Osteoblast (primary cell): Measurements from ENCODE around the gene RIMKLB. TPM values are rescaled to one million over a fixed set of nuclear protein-coding genes. Genes with fewer than 3 reads are reported as not detected.

Experiments used
- DNase-seq: peaks from one replicate; pipeline ENCODE4 v3.0.0; 2011; ENCODE audit warnings: low spot score, mixed read lengths; ENCODE audit not compliant: insufficient read length; ENCODE audit errors: missing footprints
- H2AFZ ChIP-seq: 2 replicates; pipeline ENCODE4 v1.6.0; 2011; ENCODE audit warnings: mild to moderate bottlenecking, low read length
- H3K27ac ChIP-seq: 2 replicates; pipeline ENCODE4 v1.5.1; 2011; ENCODE audit warnings: mild to moderate bottlenecking, low read depth, low read length, moderate library complexity
- H3K27me3 ChIP-seq: 2 replicates; pipeline ENCODE4 v1.6.0; 2012; ENCODE audit warnings: mild to moderate bottlenecking, control low read depth, inconsistent platforms, low read length, moderate library complexity; ENCODE audit not compliant: insufficient read depth
- H3K36me3 ChIP-seq: 2 replicates; pipeline ENCODE4 v1.5.1; 2011; ENCODE audit warnings: mild to moderate bottlenecking, low read length, control low read depth, moderate library complexity; ENCODE audit not compliant: insufficient read depth
- H3K4me1 ChIP-seq: 2 replicates; pipeline ENCODE4 v1.5.1; 2011; ENCODE audit warnings: mild to moderate bottlenecking, low read length, control low read depth, moderate library complexity; ENCODE audit not compliant: insufficient read depth
- H3K4me2 ChIP-seq: 2 replicates; pipeline ENCODE4 v1.6.0; 2011; ENCODE audit warnings: mild to moderate bottlenecking, low read length; ENCODE audit not compliant: insufficient read depth
- H3K4me3 ChIP-seq: fragments of 200-600 bp; sonication (generic); 3 replicates; pipeline ENCODE4 v1.5.1; 2012; ENCODE audit warnings: mild to moderate bottlenecking, low read length, inconsistent platforms; ENCODE audit not compliant: insufficient read depth
- H3K79me2 ChIP-seq: 2 replicates; pipeline ENCODE4 v1.6.0; 2012; ENCODE audit warnings: mild to moderate bottlenecking, low read length, control low read depth, inconsistent platforms; ENCODE audit not compliant: insufficient read depth
- H3K9me3 ChIP-seq: 2 replicates; pipeline ENCODE4 v1.5.1; 2011; ENCODE audit warnings: low read depth, low read length, control low read depth
- H4K20me1 ChIP-seq: 2 replicates; pipeline ENCODE4 v1.6.0; 2012; ENCODE audit warnings: mild to moderate bottlenecking, low read length, control low read depth; ENCODE audit not compliant: insufficient read depth
- CTCF ChIP-seq: IDR thresholded peaks from 2 replicates; pipeline ENCODE4 v1.5.1; 2011; ENCODE audit warnings: mild to moderate bottlenecking, low read depth, low read length, moderate library complexity; ENCODE audit errors: extremely low read depth
- total RNA-seq: library from RNA; depleted of rRNA; stranded (reverse); fragments of >200 nt; gene quantifications from 2 replicates; pipeline ENCODE4 v1.2.3, GENCODE V29; 2012

The RIMKLB gene
- total RNA-seq, 1 donor = 35.5 TPM

- no peak overlapping the region for H3K4me3 ChIP-seq
- H3K9me3 ChIP-seq = no peaks in the 10 kb centered on the region
- peak; percentile 84 for DNase-seq
- H3K4me1 ChIP-seq = peaks cover 20% of the 10 kb centered on the region
- H2AFZ ChIP-seq = peak overlapping the region; percentile 13
- TF ChIP-seq CTCF = no peak
- no peaks in the 10 kb centered on the region for H3K79me2 ChIP-seq
- no peaks in the 10 kb centered on the region for H3K27me3 ChIP-seq
- peak overlapping the region; percentile 37 for H3K4me2 ChIP-seq
- H3K27ac ChIP-seq = peak overlapping the region; percentile 69
- H4K20me1 ChIP-seq = no peaks in the 10 kb centered on the region
- no peaks in the 10 kb centered on the region for H3K36me3 ChIP-seq
Observed at GRCh38 chr12:8658346-8658745, 39.4 kb upstream of the RIMKLB start.

GRCh38 chr12:8661016-8661415, 36.8 kb upstream of the RIMKLB start:
- Histone ChIP-seq H3K4me2 (peak overlapping the region; percentile 53), H3K79me2 (no peaks in the 10 kb centered on the region), H3K27me3 (no peaks in the 10 kb centered on the region), H3K36me3 (no peaks in the 10 kb centered on the region), H3K4me1 (peaks cover 20% of the 10 kb centered on the region), H3K4me3 (no peak overlapping the region), H2AFZ (peak overlapping the region; percentile 33), H4K20me1 (no peaks in the 10 kb centered on the region), H3K9me3 (no peaks in the 10 kb centered on the region), H3K27ac (no peak overlapping the region)
- no peak for TF ChIP-seq CTCF
- DNase-seq = no peak

- H3K9me3 ChIP-seq = no peaks in the 10 kb centered on the region
- no peak for DNase-seq
- no peak for TF ChIP-seq CTCF
- H3K4me2 ChIP-seq = peak overlapping the region; percentile 53
- H2AFZ ChIP-seq = no peak overlapping the region
- H3K36me3 ChIP-seq = no peaks in the 10 kb centered on the region
- no peak overlapping the region for H3K4me3 ChIP-seq
- H3K27ac ChIP-seq = no peak overlapping the region
- H4K20me1 ChIP-seq = no peaks in the 10 kb centered on the region
- no peaks in the 10 kb centered on the region for H3K27me3 ChIP-seq
- H3K4me1 ChIP-seq = peaks cover 20% of the 10 kb centered on the region
- H3K79me2 ChIP-seq = no peaks in the 10 kb centered on the region
Observed at GRCh38 chr12:8661751-8662150, 36.0 kb upstream of the RIMKLB start.

GRCh38 chr12:8662593-8662992, 35.2 kb upstream of the RIMKLB start, which contains the start of gene MFAP5:
MFAP5 (minus strand) TSS chr12:8662826; CDS start chr12:8662104, 722 bp downstream.
- H2AFZ ChIP-seq = no peak within 1 kb of the TSS

More at GRCh38 chr12:8662593-8662992, 35.2 kb upstream of the RIMKLB start, which contains the start of gene MFAP5:
- Histone ChIP-seq H4K20me1 (no peaks in the 10 kb centered on the region), H3K27me3 (no peaks in the 10 kb centered on the region), H3K4me3 (peak within 1 kb of the TSS; percentile 31), H3K9me3 (no peaks in the 10 kb centered on the region), H3K4me2 (peak within 1 kb of the TSS; percentile 53), H3K27ac (peak within 1 kb of the TSS; percentile 43), H3K36me3 (no peaks in the 10 kb centered on the region), H3K4me1 (peaks cover 20% of the 10 kb centered on the region), H3K79me2 (no peaks in the 10 kb centered on the region)
- DNase-seq = peak; percentile 93
- TF ChIP-seq CTCF = no peak
